ENCODE results near the gene HOXA13.

DNA sequence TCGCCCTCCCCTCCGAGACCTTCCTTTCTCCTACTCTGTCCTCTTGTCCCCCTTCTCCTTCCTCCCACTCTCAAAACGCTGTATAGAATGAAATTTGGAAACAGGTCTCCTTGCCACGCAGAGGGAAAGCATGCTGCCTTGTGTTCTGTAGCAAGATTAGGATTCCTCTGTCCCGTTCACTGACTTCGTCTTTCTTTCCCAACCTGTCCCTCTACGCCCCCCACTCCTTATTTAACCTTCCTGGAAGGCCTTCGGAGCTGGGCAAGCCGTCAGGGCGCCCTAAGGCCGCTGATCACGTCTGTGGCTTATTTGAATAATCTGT lies 35.9 kb downstream of the HOXA13 start:
- TF ChIP-seq, protein P1, sequence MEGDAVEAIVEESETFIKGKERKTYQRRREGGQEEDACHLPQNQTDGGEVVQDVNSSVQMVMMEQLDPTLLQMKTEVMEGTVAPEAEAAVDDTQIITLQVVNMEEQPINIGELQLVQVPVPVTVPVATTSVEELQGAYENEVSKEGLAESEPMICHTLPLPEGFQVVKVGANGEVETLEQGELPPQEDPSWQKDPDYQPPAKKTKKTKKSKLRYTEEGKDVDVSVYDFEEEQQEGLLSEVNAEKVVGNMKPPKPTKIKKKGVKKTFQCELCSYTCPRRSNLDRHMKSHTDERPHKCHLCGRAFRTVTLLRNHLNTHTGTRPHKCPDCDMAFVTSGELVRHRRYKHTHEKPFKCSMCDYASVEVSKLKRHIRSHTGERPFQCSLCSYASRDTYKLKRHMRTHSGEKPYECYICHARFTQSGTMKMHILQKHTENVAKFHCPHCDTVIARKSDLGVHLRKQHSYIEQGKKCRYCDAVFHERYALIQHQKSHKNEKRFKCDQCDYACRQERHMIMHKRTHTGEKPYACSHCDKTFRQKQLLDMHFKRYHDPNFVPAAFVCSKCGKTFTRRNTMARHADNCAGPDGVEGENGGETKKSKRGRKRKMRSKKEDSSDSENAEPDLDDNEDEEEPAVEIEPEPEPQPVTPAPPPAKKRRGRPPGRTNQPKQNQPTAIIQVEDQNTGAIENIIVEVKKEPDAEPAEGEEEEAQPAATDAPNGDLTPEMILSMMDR (IDR thresholded peaks at IDR 0.05) = no peak
- TF ChIP-seq POLR2AphosphoS5 (IDR thresholded peaks at IDR 0.05) = no peak

Data from breast epithelium (tissue), 3 donors.